GM19043 (cell line): ENCODE measurements around the gene SCMH1.

Experiments
- ATAC-seq: cut with Tn5 transposase; IDR thresholded peaks from one replicate; pipeline ENCODE4 v1.9.1; 2021; ENCODE audit warnings: low read depth; ENCODE audit not compliant: unreplicated experiment

The SCMH1 gene

GRCh38 chr1:41037116-41037903, 204.8 kb downstream of the SCMH1 start:
- ATAC-seq: no peak

GRCh38 chr1:41033272-41033671, 208.8 kb downstream of the SCMH1 start:
- no peak for ATAC-seq

GRCh38 chr1:41032147-41032546, 210.0 kb downstream of the SCMH1 start:
- no peak for ATAC-seq

- no peak for ATAC-seq
These were observed 211.1 kb downstream of the SCMH1 start for GRCh38 chr1:41030872-41031616.

- ATAC-seq: no peak
These were observed 214.0 kb downstream of the SCMH1 start for GRCh38 chr1:41028034-41028642.

GRCh38 chr1:41025979-41026819, 215.9 kb downstream of the SCMH1 start:
- ATAC-seq: no peak

- ATAC-seq: no peak
These were observed 217.2 kb downstream of the SCMH1 start for GRCh38 chr1:41024953-41025352.

- no peak for ATAC-seq
These were observed 218.7 kb downstream of the SCMH1 start for GRCh38 chr1:41023279-41023990.

GRCh38 chr1:41022424-41022823, 219.7 kb downstream of the SCMH1 start:
- no peak for ATAC-seq

GRCh38 chr1:41021526-41022308, 220.4 kb downstream of the SCMH1 start, which contains the start of gene SLFNL1:
Gene SLFNL1, minus strand, starts transcription at chr1:41021725. Its CDS starts 1,065 bp downstream, at chr1:41020660.
- ATAC-seq: no peak

GRCh38 chr1:41020654-41021053, 221.5 kb downstream of the SCMH1 start:
- ATAC-seq: no peak

- no peak for ATAC-seq
These were observed 222.0 kb downstream of the SCMH1 start for GRCh38 chr1:41020109-41020576.

- ATAC-seq: no peak
These were observed 222.8 kb downstream of the SCMH1 start for GRCh38 chr1:41019353-41019745.

GRCh38 chr1:41018018-41018410, 224.1 kb downstream of the SCMH1 start:
- ATAC-seq: no peak

GRCh38 chr1:41017141-41018017, 224.7 kb downstream of the SCMH1 start:
- no peak for ATAC-seq

GRCh38 chr1:41015897-41016470, 226.1 kb downstream of the SCMH1 start:
- no peak for ATAC-seq

- ATAC-seq: no peak
These were observed 226.7 kb downstream of the SCMH1 start for GRCh38 chr1:41015281-41015896.
